ENCODE data around the gene NADSYN1. TPM values are rescaled to one million over a fixed set of nuclear protein-coding genes. Genes with fewer than 3 reads are reported as not detected.

Gene NADSYN1
- total and polyA plus RNA-seq, 2 of the 13 experiments (the other 11 are each of a cell fraction or from before 2014, with no cell fraction given): 35.7 to 51.5 TPM

- no peak for TF ChIP-seq ZBTB46 (CRISPR knock-in tag; IDR thresholded peaks at IDR 0.05; ENCODE audit: borderline replicate concordance)
- TF ChIP-seq ONECUT2 (CRISPR knock-in tag; IDR thresholded peaks at IDR 0.05): peak; percentile 48; the same call in 1 of the 2 replicates
- TF ChIP-seq HNF1B (CRISPR knock-in tag; IDR thresholded peaks at IDR 0.05): peak; percentile 68
- 0 out of 2 replicates have a peak, but pooled peaks have one; percentile 5 for TF ChIP-seq ZNF230 (CRISPR knock-in tag; IDR thresholded peaks at IDR 0.05)
- no peak for TF ChIP-seq RFX1 (IDR thresholded peaks at IDR 0.05)
- TF ChIP-seq ZNF558 (CRISPR knock-in tag; IDR thresholded peaks at IDR 0.05; ENCODE audit: borderline replicate concordance): no peak
- TF ChIP-seq ZKSCAN8 (CRISPR knock-in tag; IDR thresholded peaks at IDR 0.05; ENCODE audit: borderline replicate concordance): no peak
- no peak for TF ChIP-seq SMC3 (IDR thresholded peaks at IDR 0.05; ENCODE audit: low read length)
- TF ChIP-seq ZNF746 (CRISPR knock-in tag; IDR thresholded peaks at IDR 0.05): 0 out of 2 replicates have a peak, but pooled peaks have one; percentile 48
- TF ChIP-seq MNT (IDR thresholded peaks at IDR 0.05): no peak
- no peak for TF ChIP-seq ATF5 (CRISPR knock-in tag; IDR thresholded peaks at IDR 0.05; ENCODE audit: low read depth)
- 0 out of 2 replicates have a peak, but pooled peaks have one; percentile 31 for TF ChIP-seq ZNF572 (CRISPR knock-in tag; IDR thresholded peaks at IDR 0.05)
- no peak for TF ChIP-seq ZNF382 (CRISPR knock-in tag; IDR thresholded peaks at IDR 0.05; ENCODE audit: borderline replicate concordance)
- TF ChIP-seq TOE1 (CRISPR knock-in tag; IDR thresholded peaks at IDR 0.05): no peak
- peak; percentile 6; the same call in 1 of the 2 replicates for TF ChIP-seq SALL1 (CRISPR knock-in tag; IDR thresholded peaks at IDR 0.05)
- no peak for TF ChIP-seq SAP130 (CRISPR knock-in tag; IDR thresholded peaks at IDR 0.05; ENCODE audit: low read depth)
- no peak for TF ChIP-seq FIP1L1 (IDR thresholded peaks at IDR 0.05; ENCODE audit: borderline replicate concordance, insufficient read depth, low read depth, low read length)
- TF ChIP-seq ZNF331 (CRISPR knock-in tag; IDR thresholded peaks at IDR 0.05): no peak
- no peak for TF ChIP-seq ELK4 (CRISPR knock-in tag; IDR thresholded peaks at IDR 0.05; ENCODE audit: borderline replicate concordance)
- no peak for TF ChIP-seq ZFP36L2 (CRISPR knock-in tag; IDR thresholded peaks at IDR 0.05)
- no peak for TF ChIP-seq SRSF4 (IDR thresholded peaks at IDR 0.05; ENCODE audit: low read depth, low read length, poor library complexity, severe bottlenecking)
- TF ChIP-seq ZNF225 (CRISPR knock-in tag; IDR thresholded peaks at IDR 0.05): no peak
- TF ChIP-seq ZNF337 (CRISPR knock-in tag; IDR thresholded peaks at IDR 0.05; ENCODE audit: borderline replicate concordance, low read depth): no peak
These were observed 585 bp upstream of the NADSYN1 start (continued) for GRCh38 chr11:71452199-71453036.
